AG10803 (cell line): ENCODE measurements around the gene DMP1.

Experiments
- DNase-seq: peaks from one replicate; pipeline ENCODE4 v3.0.0; 2010; ENCODE audit warnings: low read depth
- H3K4me3 ChIP-seq: 2 replicates; pipeline ENCODE4 v1.5.1; 2011; ENCODE audit warnings: mild to moderate bottlenecking, low read length, control low read depth
- CTCF ChIP-seq: conservative IDR thresholded peaks from 2 replicates; pipeline ENCODE4 v1.5.1; 2011; ENCODE audit warnings: mild to moderate bottlenecking, low read length, control low read depth, inconsistent platforms

Gene DMP1, protein sequence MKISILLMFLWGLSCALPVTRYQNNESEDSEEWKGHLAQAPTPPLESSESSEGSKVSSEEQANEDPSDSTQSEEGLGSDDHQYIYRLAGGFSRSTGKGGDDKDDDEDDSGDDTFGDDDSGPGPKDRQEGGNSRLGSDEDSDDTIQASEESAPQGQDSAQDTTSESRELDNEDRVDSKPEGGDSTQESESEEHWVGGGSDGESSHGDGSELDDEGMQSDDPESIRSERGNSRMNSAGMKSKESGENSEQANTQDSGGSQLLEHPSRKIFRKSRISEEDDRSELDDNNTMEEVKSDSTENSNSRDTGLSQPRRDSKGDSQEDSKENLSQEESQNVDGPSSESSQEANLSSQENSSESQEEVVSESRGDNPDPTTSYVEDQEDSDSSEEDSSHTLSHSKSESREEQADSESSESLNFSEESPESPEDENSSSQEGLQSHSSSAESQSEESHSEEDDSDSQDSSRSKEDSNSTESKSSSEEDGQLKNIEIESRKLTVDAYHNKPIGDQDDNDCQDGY

GRCh38 chr4:87649980-87650379 is at the start of gene DMP1:
Gene DMP1 (plus strand): TSS chr4:87650280. CDS start chr4:87656493, 6,213 bp downstream.
- DNase-seq: no peak

DNA sequence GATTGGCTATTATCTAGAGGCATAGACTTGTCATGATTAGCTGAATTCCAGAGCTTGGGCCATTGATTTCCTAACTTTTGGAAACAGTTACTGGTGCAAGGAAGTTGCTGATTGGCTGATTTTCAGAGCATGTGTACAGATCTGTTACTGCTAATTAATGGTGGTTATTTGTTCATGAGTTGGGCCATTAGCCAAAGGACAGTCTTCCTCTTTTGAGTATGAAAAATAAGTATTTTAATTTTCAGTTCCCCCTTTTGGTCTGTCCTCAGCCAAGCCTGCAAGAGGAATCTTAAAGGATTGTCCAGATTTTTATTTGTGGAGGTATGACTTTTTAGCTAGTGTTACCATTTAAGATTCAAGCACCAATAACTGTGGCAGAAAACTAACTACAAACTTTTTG is 48.7 kb upstream of the DMP1 start:
- H3K4me3 ChIP-seq: no peak overlapping the region
- TF ChIP-seq CTCF: no peak
- DNase-seq: no peak

More at GRCh38 chr4:87649980-87650379, at the start of gene DMP1:
- no peak within 1 kb of the TSS for H3K4me3 ChIP-seq
- TF ChIP-seq CTCF: no peak

GRCh38 chr4:87608229-87608628 is 41.9 kb upstream of the DMP1 start, which contains the start of gene DSPP:
Gene DSPP (plus strand): TSS chr4:87608529. CDS start chr4:87610909, 2,380 bp downstream.
- no peak for DNase-seq
- no peak within 1 kb of the TSS for H3K4me3 ChIP-seq
- no peak for TF ChIP-seq CTCF

GRCh38 chr4:87614292-87614890 is 35.7 kb upstream of the DMP1 start:
- no peak for DNase-seq
- no peak for TF ChIP-seq CTCF
- H3K4me3 ChIP-seq: no peak overlapping the region

DNA sequence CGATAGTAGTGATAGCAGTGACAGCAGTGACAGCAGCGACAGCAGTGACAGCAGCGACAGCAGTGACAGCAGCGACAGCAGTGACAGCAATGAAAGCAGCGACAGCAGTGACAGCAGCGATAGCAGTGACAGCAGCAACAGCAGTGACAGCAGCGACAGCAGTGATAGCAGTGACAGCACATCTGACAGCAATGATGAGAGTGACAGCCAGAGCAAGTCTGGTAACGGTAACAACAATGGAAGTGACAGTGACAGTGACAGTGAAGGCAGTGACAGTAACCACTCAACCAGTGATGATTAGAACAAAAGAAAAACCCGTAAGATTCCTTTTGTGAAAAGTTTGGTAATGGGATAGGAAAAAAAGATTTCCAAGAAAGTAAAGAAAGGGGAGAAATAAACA is 33.8 kb upstream of the DMP1 start:
- TF ChIP-seq CTCF: no peak
- H3K4me3 ChIP-seq: no peak overlapping the region
- no peak for DNase-seq

GRCh38 chr4:87620086-87620485 is 30.0 kb upstream of the DMP1 start:
- TF ChIP-seq CTCF: no peak
- no peak overlapping the region for H3K4me3 ChIP-seq
- DNase-seq: no peak
